Naive B cell (primary cell): ENCODE results near the gene RAB7B. TPM values are rescaled to one million over a fixed set of nuclear protein-coding genes. Genes with fewer than 3 reads are reported as not detected.
A peak's percentile ranks its signal among the peaks of the same experiment; 100 is the strongest.

Source experiments
- ATAC-seq, 2 donors: fragments of 150-1000 bp; cut with Tn5 transposase; 2 replicates each; pipeline ENCODE4 v1.10.0; 2021; ENCODE audit warnings: low read depth in 2 of 2, mild to moderate bottlenecking in 2 of 2, moderate library complexity in 2 of 2
- DNase-seq: peaks from one replicate; pipeline ENCODE4 v3.0.0; 2022
- H3K27ac Mint-ChIP-seq, 6 donors: one replicate each; pipeline ENCODE4 v1.8.0; 2020 to 2022; ENCODE audit warnings: mild to moderate bottlenecking in 6 of 6, mixed read lengths in 6 of 6, moderate library complexity in 5 of 6, inconsistent platforms in 2 of 6
- H3K27me3 Mint-ChIP-seq, 3 donors: one replicate each; pipeline ENCODE4 v1.8.0; 2021 to 2022; ENCODE audit warnings: mixed read lengths in 3 of 3, mild to moderate bottlenecking in 1 of 3
- H3K36me3 Mint-ChIP-seq, 2 donors: one replicate each; pipeline ENCODE4 v1.8.0; 2020 to 2022; ENCODE audit warnings: mixed read lengths in 2 of 2, inconsistent platforms in 1 of 2, mild to moderate bottlenecking in 1 of 2
- H3K4me1 Mint-ChIP-seq, 3 donors: one replicate each; pipeline ENCODE4 v1.8.0; 2020 to 2022; ENCODE audit warnings: mixed read lengths in 3 of 3, inconsistent platforms in 1 of 3, mild to moderate bottlenecking in 1 of 3, moderate library complexity in 1 of 3
- H3K4me3 Mint-ChIP-seq, 8 donors: one replicate each; pipeline ENCODE4 v1.8.0; 2020 to 2022; ENCODE audit warnings: mild to moderate bottlenecking in 8 of 8, mixed read lengths in 8 of 8, moderate library complexity in 8 of 8, inconsistent platforms in 2 of 8
- H3K9me3 Mint-ChIP-seq, 7 donors: one replicate each; pipeline ENCODE4 v1.8.0; 2020 to 2022; ENCODE audit warnings: mixed read lengths in 7 of 7, mild to moderate bottlenecking in 5 of 7, inconsistent platforms in 2 of 7, moderate library complexity in 1 of 7
- polyA plus RNA-seq, 6 donors: library from polyadenylated mRNA; unstranded; fragments of 300-500 nt; fragmentation: Illumina TruSeq; gene quantifications; one replicate each; pipeline ENCODE4 v1.2.3, GENCODE V29; 2021; ENCODE audit warnings: low read depth in 6 of 6

RAB7B gene
- polyA plus RNA-seq, 6 donors from 2014 or later, result not detected

- Mint-ChIP-seq H3K27me3 (peaks cover 0 to 16% (median 15%) of the 10 kb centered on the region in 3 donors), H3K4me1 (peaks cover 0 to 8% (median 0%) of the 10 kb centered on the region in 3 donors), H3K4me3 (no peak overlapping the region), H3K27ac (peak overlapping the region in 2 of 6 donors; percentile 15 to 75), H3K9me3 (peaks cover 0 to 9% (median 3%) of the 10 kb centered on the region in 7 donors), H3K36me3 (peaks cover 3 to 8% of the 10 kb centered on the region in 2 donors)
- ATAC-seq (no peak), DNase-seq (no peak)
Measured at GRCh38 chr1:205985330-205986005, 17.7 kb downstream of the RAB7B start.

- DNase-seq, result peak; percentile 22
- Mint-ChIP-seq H3K4me1 (peaks cover 0 to 8% (median 0%) of the 10 kb centered on the region in 3 donors), H3K36me3 (peaks cover 0 to 8% of the 10 kb centered on the region in 2 donors), H3K4me3 (no peak overlapping the region), H3K27ac (no peak overlapping the region), H3K9me3 (peaks cover 0 to 9% (median 3%) of the 10 kb centered on the region in 7 donors), H3K27me3 (peaks cover 0 to 2% (median 2%) of the 10 kb centered on the region in 3 donors)
- peak; percentile 72 to 81 for ATAC-seq
Measured at GRCh38 chr1:205983925-205984725, 19.1 kb downstream of the RAB7B start.

- peaks cover 0 to 8% (median 0%) of the 10 kb centered on the region in 3 donors for H3K4me1 Mint-ChIP-seq
- DNase-seq (no peak), ATAC-seq (no peak)
- peaks cover 0 to 9% (median 3%) of the 10 kb centered on the region in 7 donors for H3K9me3 Mint-ChIP-seq
- H3K4me3 Mint-ChIP-seq, result no peak overlapping the region
- H3K36me3 Mint-ChIP-seq, result peaks cover 0 to 8% of the 10 kb centered on the region in 2 donors
- H3K27ac Mint-ChIP-seq, result no peak overlapping the region
- no peaks in the 10 kb centered on the region for H3K27me3 Mint-ChIP-seq
Measured at GRCh38 chr1:205981257-205981656, 21.9 kb downstream of the RAB7B start.

GRCh38 chr1:205980237-205980870 lies 22.8 kb downstream of the RAB7B start:
- Mint-ChIP-seq H3K4me3 (no peak overlapping the region), H3K9me3 (peaks cover 0 to 9% (median 3%) of the 10 kb centered on the region in 7 donors), H3K36me3 (peaks cover 0 to 8% of the 10 kb centered on the region in 2 donors), H3K4me1 (peaks cover 0 to 8% (median 0%) of the 10 kb centered on the region in 3 donors), H3K27me3 (no peaks in the 10 kb centered on the region), H3K27ac (no peak overlapping the region)
- ATAC-seq (no peak), DNase-seq (no peak)

- Mint-ChIP-seq H3K4me3 (no peak overlapping the region), H3K4me1 (peaks cover 0 to 10% (median 5%) of the 10 kb centered on the region in 3 donors), H3K27me3 (no peaks in the 10 kb centered on the region), H3K36me3 (peaks cover 0 to 8% of the 10 kb centered on the region in 2 donors), H3K27ac (peak overlapping the region in 2 of 6 donors; percentile 5 to 20), H3K9me3 (peaks cover 0 to 9% (median 3%) of the 10 kb centered on the region in 7 donors)
- no peak for DNase-seq
- no peak for ATAC-seq
Measured at GRCh38 chr1:205979301-205979700, 23.9 kb downstream of the RAB7B start.

- H3K27ac Mint-ChIP-seq, result no peak overlapping the region
- H3K27me3 Mint-ChIP-seq, result no peaks in the 10 kb centered on the region
- peaks cover 0 to 15% (median 0%) of the 10 kb centered on the region in 3 donors for H3K4me1 Mint-ChIP-seq
- peaks cover 0 to 8% of the 10 kb centered on the region in 2 donors for H3K36me3 Mint-ChIP-seq
- ATAC-seq, result no peak
- peaks cover 0 to 9% (median 3%) of the 10 kb centered on the region in 7 donors for H3K9me3 Mint-ChIP-seq
- no peak overlapping the region for H3K4me3 Mint-ChIP-seq
- no peak for DNase-seq
Measured at GRCh38 chr1:205978676-205979075, 24.5 kb downstream of the RAB7B start.

- H3K4me1 Mint-ChIP-seq, result peaks cover 0 to 26% (median 0%) of the 10 kb centered on the region in 3 donors
- peak overlapping the region in 1 of 8 donors; percentile 10 for H3K4me3 Mint-ChIP-seq
- H3K36me3 Mint-ChIP-seq, result peaks cover 0 to 8% of the 10 kb centered on the region in 2 donors
- peak overlapping the region in 1 of 6 donors; percentile 9 for H3K27ac Mint-ChIP-seq
- DNase-seq, result peak; percentile 65
- peak; percentile 78 to 85 for ATAC-seq
- no peaks in the 10 kb centered on the region for H3K27me3 Mint-ChIP-seq
- peaks cover 0 to 9% (median 5%) of the 10 kb centered on the region in 7 donors for H3K9me3 Mint-ChIP-seq
Measured at GRCh38 chr1:205977402-205978014, 25.7 kb downstream of the RAB7B start.

GRCh38 chr1:205976708-205977401 lies 26.3 kb downstream of the RAB7B start:
- Mint-ChIP-seq H3K9me3 (peaks cover 0 to 3% (median under 1%) of the 10 kb centered on the region in 7 donors), H3K27me3 (no peaks in the 10 kb centered on the region), H3K27ac (no peak overlapping the region), H3K36me3 (peaks cover 0 to 1% of the 10 kb centered on the region in 2 donors), H3K4me3 (no peak overlapping the region), H3K4me1 (peaks cover 0 to 26% (median 0%) of the 10 kb centered on the region in 3 donors)
- DNase-seq (no peak), ATAC-seq (no peak)

- ATAC-seq (no peak), DNase-seq (no peak)
- Mint-ChIP-seq H3K4me3 (no peak overlapping the region), H3K27me3 (no peaks in the 10 kb centered on the region), H3K4me1 (peaks cover 0 to 26% (median 0%) of the 10 kb centered on the region in 3 donors), H3K9me3 (peaks cover 0 to 2% (median 0%) of the 10 kb centered on the region in 7 donors), H3K27ac (no peak overlapping the region), H3K36me3 (no peaks in the 10 kb centered on the region)
Measured at GRCh38 chr1:205976036-205976435, 27.2 kb downstream of the RAB7B start.

- DNase-seq, result no peak
- Mint-ChIP-seq H3K9me3 (peaks cover 0 to 2% (median 0%) of the 10 kb centered on the region in 7 donors), H3K27me3 (no peaks in the 10 kb centered on the region), H3K4me3 (no peak overlapping the region), H3K36me3 (no peaks in the 10 kb centered on the region), H3K4me1 (peaks cover 0 to 26% (median 0%) of the 10 kb centered on the region in 3 donors), H3K27ac (no peak overlapping the region)
- ATAC-seq, result no peak
Measured at GRCh38 chr1:205975387-205975998, 27.7 kb downstream of the RAB7B start.

GRCh38 chr1:205974712-205975111 lies 28.5 kb downstream of the RAB7B start:
- peak overlapping the region in 1 of 6 donors; percentile 2 for H3K27ac Mint-ChIP-seq
- H3K9me3 Mint-ChIP-seq, result peaks cover 0 to 2% (median 0%) of the 10 kb centered on the region in 7 donors
- no peak overlapping the region for H3K4me3 Mint-ChIP-seq
- ATAC-seq, result no peak
- H3K36me3 Mint-ChIP-seq, result no peaks in the 10 kb centered on the region
- no peak for DNase-seq
- peaks cover 0 to 26% (median 0%) of the 10 kb centered on the region in 3 donors for H3K4me1 Mint-ChIP-seq
- no peaks in the 10 kb centered on the region for H3K27me3 Mint-ChIP-seq
